HG02588 (cell line): Measurements from ENCODE around the gene PLA2G15.

Experiments
- ATAC-seq: cut with Tn5 transposase; IDR thresholded peaks from one replicate; pipeline ENCODE4 v1.9.1; 2021; ENCODE audit warnings: mild to moderate bottlenecking, moderate library complexity; ENCODE audit not compliant: unreplicated experiment

PLA2G15 gene

DNA sequence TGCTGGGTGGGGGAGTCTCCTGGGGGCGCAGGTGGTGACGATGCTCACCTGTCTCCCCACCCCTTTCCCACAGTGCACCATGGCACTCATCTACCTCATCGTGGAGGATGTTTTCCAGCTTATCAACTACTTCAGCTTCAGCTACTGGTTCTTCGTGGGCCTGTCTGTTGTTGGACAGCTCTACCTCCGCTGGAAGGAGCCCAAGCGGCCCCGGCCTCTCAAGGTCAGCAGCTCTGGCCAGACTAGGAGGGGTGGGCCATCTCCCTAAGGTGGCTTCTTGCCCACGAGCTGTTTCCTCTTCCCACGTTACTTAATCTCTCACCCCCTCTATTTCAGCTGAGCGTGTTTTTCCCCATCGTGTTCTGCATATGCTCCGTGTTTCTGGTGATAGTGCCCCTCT is 51.1 kb downstream of the PLA2G15 start:
- no peak for ATAC-seq

GRCh38 chr16:68296693-68297092 is 51.5 kb downstream of the PLA2G15 start:
- ATAC-seq, result no peak

- ATAC-seq, result no peak
Observed at GRCh38 chr16:68297908-68298307, 52.7 kb downstream of the PLA2G15 start.

- no peak for ATAC-seq
Observed at GRCh38 chr16:68298312-68298711, 53.1 kb downstream of the PLA2G15 start.

GRCh38 chr16:68298907-68299561 is 53.9 kb downstream of the PLA2G15 start:
- ATAC-seq, result no peak

GRCh38 chr16:68299571-68300453 is 54.6 kb downstream of the PLA2G15 start:
- no peak for ATAC-seq

DNA sequence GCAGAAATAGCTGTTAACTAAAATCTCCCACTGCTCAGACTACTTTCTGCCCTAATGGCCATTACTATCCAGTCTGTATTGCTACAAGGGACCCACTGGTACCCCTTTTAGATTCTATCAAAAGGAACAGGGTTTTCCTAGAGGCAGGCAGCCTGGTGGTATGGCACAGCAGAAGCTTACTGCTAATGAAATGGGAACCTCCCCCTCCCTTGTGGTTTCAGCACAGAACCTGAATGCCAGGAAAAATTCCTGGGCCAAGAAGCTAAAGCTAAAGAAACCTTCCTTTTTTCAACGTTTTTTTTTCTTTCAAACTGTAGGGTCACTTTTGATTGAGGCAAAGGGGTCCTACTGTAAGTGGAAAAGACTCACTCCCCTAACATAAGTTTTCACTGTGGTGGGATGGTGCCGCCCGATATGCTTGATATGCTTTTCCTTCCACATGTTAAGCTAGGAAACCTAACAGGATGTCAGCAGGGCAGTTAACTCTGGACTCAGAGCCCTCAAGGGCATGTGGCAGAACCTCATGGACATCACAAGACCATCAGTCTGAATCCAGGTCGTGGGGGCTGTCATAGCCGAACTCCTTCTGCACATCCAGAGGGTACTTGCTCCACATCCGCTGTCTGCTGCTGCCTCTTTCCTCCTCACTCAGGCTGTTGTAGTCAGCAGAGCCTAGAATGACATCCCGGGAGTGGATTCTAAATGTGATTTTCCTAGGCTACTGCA is 55.7 kb downstream of the PLA2G15 start:
- no peak for ATAC-seq

- no peak for ATAC-seq
Observed at GRCh38 chr16:68306633-68307032, 61.5 kb downstream of the PLA2G15 start.

DNA sequence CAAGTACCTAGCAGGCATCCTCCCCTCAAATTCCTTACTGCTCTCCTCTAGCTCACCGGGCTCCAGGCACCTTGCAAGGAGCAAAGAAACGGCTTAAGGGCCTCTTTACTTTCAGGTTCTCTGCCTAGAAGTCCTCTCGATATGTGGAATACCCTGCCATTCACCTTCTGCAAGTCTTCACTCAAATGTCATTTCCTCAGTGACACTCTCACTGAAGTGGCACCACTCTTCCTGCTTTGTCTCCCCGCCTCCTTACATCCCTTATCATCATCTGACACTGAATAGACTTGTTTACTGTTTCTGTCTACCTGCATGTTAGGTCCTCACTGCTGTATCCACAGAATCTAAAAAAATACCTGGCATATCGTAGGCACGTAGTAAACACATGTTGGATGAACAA is 64.6 kb downstream of the PLA2G15 start:
- ATAC-seq, result no peak

- no peak for ATAC-seq
Observed at GRCh38 chr16:68310437-68310773, 65.2 kb downstream of the PLA2G15 start.
